GM12878 (cell line): ENCODE measurements around the gene P3H2. TPM values are rescaled to one million over a fixed set of nuclear protein-coding genes. Genes with fewer than 3 reads are reported as not detected.

Experiments
- ATAC-seq: fragments of 200-7000 bp; cut with Tn5 transposase; 3 replicates; pipeline ENCODE4 v1.9.1; 2020; ENCODE audit warnings: mild to moderate bottlenecking, moderate library complexity
- BruUV-seq: library from RNA; stranded (reverse); fragments of 400-500 nt; replicated peaks from 2 replicates; lab custom pipeline; 2021; lab: Mats Ljungman, UMichigan
- CTCF ChIA-PET: fragments of 300-600 bp; sonication (Branson Sonifier 250); formaldehyde crosslinking; extraction: SDS; loops from one replicate; lab custom pipeline; 2021; ENCODE audit warnings: inconsistent platforms; lab: Yijun Ruan, JAX
- POLR2A ChIA-PET: fragments of 350-600 bp; formaldehyde crosslinking; extraction: SDS; loops from one replicate; lab custom pipeline; 2021; ENCODE audit warnings: inconsistent platforms; lab: Charles Lee
- RAD21 ChIA-PET: fragments of 300-600 bp; sonication (Branson Sonifier 250); formaldehyde crosslinking; loops from one replicate; lab custom pipeline; 2023; ENCODE audit warnings: antibody characterized with exemption; ENCODE audit not compliant: unreplicated experiment; lab: Charles Lee
- SMC1A ChIA-PET: fragments of 300-600 bp; sonication (Branson Sonifier 250); formaldehyde crosslinking; loops from one replicate; lab custom pipeline; 2023; ENCODE audit not compliant: unreplicated experiment, uncharacterized antibody; lab: Charles Lee
- DNase-seq: peaks from one replicate; pipeline ENCODE4 v3.0.0-alpha.2; 2011; ENCODE audit warnings: low read depth, low spot score
- FAIRE-seq: peaks from 3 replicates; lab custom pipeline; 2011; peaks lifted over from hg19 to GRCh38; lab: Jason Lieb, UNC
- H2AFZ ChIP-seq: 2 replicates; pipeline ENCODE4 v1.6.0; 2011; ENCODE audit warnings: low read depth, low read length, control low read depth; ENCODE audit not compliant: control insufficient read depth
- H3K27ac ChIP-seq: 2 replicates; pipeline ENCODE4 v1.5.1; 2011; ENCODE audit warnings: control low read depth; ENCODE audit not compliant: control insufficient read depth, insufficient read depth
- H3K27me3 ChIP-seq, 2 experiments: replicated peaks in 1 of 2; 2 replicates each; pipeline versions ENCODE4 v1.6.0 to v1.6.1; 2011; ENCODE audit warnings: low read length in 1 of 2; ENCODE audit not compliant: control insufficient read depth in 2 of 2, insufficient read depth in 2 of 2
- H3K36me3 ChIP-seq, 2 experiments: 2 replicates each; pipeline ENCODE4 v1.5.1; 2011; ENCODE audit warnings: low read length in 1 of 2; ENCODE audit not compliant: control insufficient read depth in 2 of 2, insufficient read depth in 2 of 2
- H3K4me1 ChIP-seq: 2 replicates; pipeline ENCODE4 v1.6.1; 2011; ENCODE audit warnings: mild to moderate bottlenecking, low read length, moderate library complexity, mixed read lengths; ENCODE audit not compliant: control insufficient read depth, insufficient read depth
- H3K4me2 ChIP-seq: 2 replicates; pipeline ENCODE4 v1.6.0; 2011; ENCODE audit warnings: control low read depth; ENCODE audit not compliant: control insufficient read depth, insufficient read depth
- H3K4me3 ChIP-seq: fragments of 200-600 bp; sonication (generic); 2 replicates; pipeline ENCODE4 v1.5.1; 2016
- H3K79me2 ChIP-seq: 2 replicates; pipeline ENCODE4 v1.6.0; 2011; ENCODE audit warnings: low read length; ENCODE audit not compliant: control insufficient read depth, insufficient read depth
- H3K9ac ChIP-seq: 2 replicates; pipeline ENCODE4 v1.8.0; 2011; ENCODE audit warnings: low read length, control low read depth, mixed read lengths; ENCODE audit not compliant: control insufficient read depth, insufficient read depth
- H3K9me3 ChIP-seq: replicated peaks from 3 replicates; pipeline ENCODE4 v1.5.1; 2011; ENCODE audit warnings: mild to moderate bottlenecking, low read length; ENCODE audit not compliant: control insufficient read depth, insufficient read depth
- H4K20me1 ChIP-seq: 2 replicates; pipeline ENCODE4 v1.6.0; 2011; ENCODE audit not compliant: control insufficient read depth, insufficient read depth
- BACH1 ChIP-seq: fragments of 450-650 bp; IDR thresholded peaks from 2 replicates; pipeline ENCODE4 v1.6.1; 2017; ENCODE audit warnings: mild to moderate bottlenecking, borderline replicate concordance
- CHD1 ChIP-seq: IDR thresholded peaks from 2 replicates; pipeline ENCODE4 v1.6.1; 2012; ENCODE audit warnings: low read depth, low read length, improper control_type of control experiment
- EED ChIP-seq: sonication (generic); IDR thresholded peaks from 2 replicates; pipeline ENCODE4 v1.6.1; 2016; ENCODE audit warnings: antibody characterized with exemption, low read depth
- EZH2 ChIP-seq: IDR thresholded peaks from 2 replicates; pipeline ENCODE4 v1.6.1; 2012; ENCODE audit warnings: low read depth, mild to moderate bottlenecking, control low read depth, inconsistent platforms, low read length, borderline replicate concordance; ENCODE audit not compliant: control insufficient read depth
- IKZF1 ChIP-seq: fragments of 450-650 bp; conservative IDR thresholded peaks from 2 replicates; pipeline ENCODE4 v1.6.1; 2017; ENCODE audit warnings: antibody characterized with exemption, mild to moderate bottlenecking
- NR2C1 ChIP-seq: fragments of 450-650 bp; IDR thresholded peaks from 2 replicates; pipeline ENCODE4 v1.6.1; 2017; ENCODE audit warnings: antibody characterized with exemption, mild to moderate bottlenecking, moderate library complexity
- NR2C2 ChIP-seq: IDR thresholded peaks from 2 replicates; pipeline ENCODE4 v1.6.1; 2011; ENCODE audit warnings: borderline replicate concordance, low read depth; ENCODE audit not compliant: control insufficient read depth, insufficient read length
- NR2F1 ChIP-seq: fragments of 450-650 bp; conservative IDR thresholded peaks from 2 replicates; pipeline ENCODE4 v1.6.1; 2017; ENCODE audit warnings: mild to moderate bottlenecking
- POLR2AphosphoS2 ChIP-seq: IDR thresholded peaks from 2 replicates; pipeline ENCODE4 v1.6.1; 2011; ENCODE audit warnings: low read depth, mild to moderate bottlenecking, low read length, improper control_type of control experiment, moderate library complexity
- RBBP5 ChIP-seq: fragments of 200-600 bp; sonication (generic); conservative IDR thresholded peaks from 2 replicates; pipeline ENCODE4 v1.6.1; 2016
- SMAD1 ChIP-seq: fragments of 450-650 bp; IDR thresholded peaks from 2 replicates; pipeline ENCODE4 v1.6.1; 2018; ENCODE audit warnings: mild to moderate bottlenecking, low read depth; ENCODE audit not compliant: partially characterized antibody
- SMAD5 ChIP-seq: IDR thresholded peaks from 2 replicates; pipeline ENCODE4 v1.6.1; 2016; ENCODE audit warnings: antibody characterized with exemption, low read depth
- STAT1 ChIP-seq: fragments of 450-650 bp; conservative IDR thresholded peaks from 2 replicates; pipeline ENCODE4 v1.6.1; 2014; ENCODE audit warnings: antibody characterized with exemption, mild to moderate bottlenecking
- SUZ12 ChIP-seq: fragments of 200-600 bp; sonication (generic); IDR thresholded peaks from one replicate; pipeline ENCODE4 v1.6.1; 2018; ENCODE audit warnings: antibody characterized with exemption, mild to moderate bottlenecking; ENCODE audit not compliant: unreplicated experiment
- WGBS: methylation state at CpG from one replicate; pipeline ENCODE4 v1.1.6; 2016; ENCODE audit warnings: low lambda C conversion rate; ENCODE audit not compliant: insufficient replicate concordance, insufficient coverage; ENCODE audit errors: missing lambda C conversion rate; 5-methylcytosine and 5-hydroxymethylcytosine counted together
- in situ Hi-C: fragments of 300-500 bp; cut with MboI; formaldehyde crosslinking; loops from 9 replicates; pipeline ENCODE4 v1.14.3; 2018; ENCODE audit warnings: mixed read lengths
- intact Hi-C: fragments of 100-400 bp; cut with micrococcal nuclease; formaldehyde crosslinking; loops from one replicate; pipeline ENCODE4 v1.14.2; 2022; ENCODE audit not compliant: unreplicated experiment
- polyA plus RNA-seq, 11 experiments: library from polyadenylated mRNA; depleted of rRNA in 4 of 11; unstranded in 6 of 11; stranded (reverse) in 5 of 11; fragments of >200 nt; fragmentation: Nextera tagmentation in 4 of 11; fragmentation: Illumina TruSeq in 1 of 11; extraction: Ambion mirVana in 4 of 11; extraction: Trizol in 1 of 11; gene quantifications; 1 replicate in 1 of 11; 2 replicates in 10 of 11; pipeline versions ENCODE4 v1.2.1 to v1.2.3, GENCODE V29; 2011 to 2016; ENCODE audit warnings: inconsistent platforms in 2 of 11, missing spikeins in 2 of 11, low read depth in 1 of 11
- total RNA-seq, 4 experiments: library from RNA; depleted of rRNA in 3 of 4; stranded (reverse); fragments of >200 nt in 3 of 4; fragmentation: Illumina TruSeq in 1 of 4; extraction: Trizol in 1 of 4; gene quantifications; 2 replicates each; pipeline versions ENCODE4 v1.2.1 to v1.2.3, GENCODE V29; 2013 to 2021
- TF ChIP-seq, protein P1 (sequence below): fragments of 150-350 bp; IDR thresholded peaks from 2 replicates; pipeline ENCODE4 v1.6.1; 2014; ENCODE audit warnings: mild to moderate bottlenecking, low read depth, low read length
- TF ChIP-seq, protein P2 (sequence below): fragments of 450-650 bp; IDR thresholded peaks from 2 replicates; pipeline ENCODE4 v1.6.1; 2017; ENCODE audit warnings: antibody characterized with exemption, mild to moderate bottlenecking, moderate library complexity

Gene P3H2
- total and polyA plus RNA-seq, 10 of the 15 experiments (the other 5 are each of a cell fraction or from before 2014, with no cell fraction given) = 27.0 to 97.6 (median 83.2) TPM

DNA sequence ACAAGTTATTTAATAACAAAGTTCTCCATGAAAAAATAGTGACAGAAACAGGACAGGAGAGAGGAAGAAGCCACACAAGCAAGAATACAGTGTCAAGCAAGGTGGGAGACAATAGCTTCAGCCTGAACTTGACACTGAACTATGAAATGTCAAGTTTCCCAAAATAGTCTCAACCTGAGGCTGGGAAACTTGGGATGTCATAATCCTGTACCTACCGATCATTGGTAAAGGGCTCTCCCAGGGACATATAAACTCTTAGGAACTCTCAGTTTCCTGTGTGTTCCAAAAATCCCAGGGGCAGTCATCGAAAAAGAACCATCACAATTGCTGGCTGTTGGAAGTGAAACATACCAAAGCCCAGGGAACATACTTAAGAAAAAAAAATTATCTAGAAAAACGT lies 211.6 kb downstream of the P3H2 start:
- Histone ChIP-seq H3K27me3 (no peaks in the 10 kb centered on the region), H3K4me3 (no peak overlapping the region), H2AFZ (no peak overlapping the region), H3K4me1 (no peaks in the 10 kb centered on the region), H3K27ac (no peak overlapping the region), H3K4me2 (no peak overlapping the region), H3K9me3 (no peaks in the 10 kb centered on the region), H4K20me1 (no peaks in the 10 kb centered on the region), H3K9ac (no peak overlapping the region), H3K79me2 (no peaks in the 10 kb centered on the region), H3K36me3 (no peaks in the 10 kb centered on the region)
- intact Hi-C loops = no loop called here
- ChIA-PET POLR2A (no interaction called here), SMC1A (no interaction called here), RAD21 (no interaction called here), CTCF (no interaction called here)
- in situ Hi-C loops = no loop called here
- no peak for TF ChIP-seq NR2C1
- FAIRE-seq = no peak
- 44% methylated on average over 3 of the region's 3 CpGs for WGBS
- BruUV-seq = no TSS peak
- no peak for ATAC-seq
- no peak for DNase-seq

DNA sequence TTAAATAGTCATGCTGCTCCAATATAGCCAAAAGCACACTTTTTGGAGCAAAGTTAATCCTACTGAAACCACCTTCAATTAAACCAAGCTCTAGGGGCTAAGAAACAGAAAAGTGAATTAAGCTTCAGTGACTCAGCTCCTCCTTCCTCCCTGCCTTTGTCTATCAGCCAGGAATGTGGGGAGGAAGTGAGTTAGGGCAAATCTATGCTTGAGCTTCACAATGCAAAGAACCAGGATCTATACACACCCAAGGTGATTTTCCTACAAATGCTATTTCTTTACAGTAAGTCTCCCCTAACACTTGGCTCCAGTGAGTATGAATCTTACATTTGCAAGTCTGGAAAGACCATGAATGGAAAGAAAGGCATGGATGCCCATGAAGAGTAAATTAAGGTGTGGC lies 212.1 kb downstream of the P3H2 start:
- ChIA-PET POLR2A (no interaction called here), RAD21 (no interaction called here), SMC1A (interaction anchor here (1.8 kb wide), 1 partner anchor 12 kb away, joined by 6 read pairs; no protein-coding TSS in a partner anchor), CTCF (no interaction called here)
- Histone ChIP-seq H3K27ac (no peak overlapping the region), H3K9me3 (no peaks in the 10 kb centered on the region), H3K27me3 (no peaks in the 10 kb centered on the region), H4K20me1 (no peaks in the 10 kb centered on the region), H3K9ac (no peak overlapping the region), H3K4me3 (no peak overlapping the region), H2AFZ (no peak overlapping the region; the same call in 1 of the 2 replicates), H3K79me2 (no peaks in the 10 kb centered on the region), H3K36me3 (no peaks in the 10 kb centered on the region), H3K4me1 (no peaks in the 10 kb centered on the region), H3K4me2 (no peak overlapping the region)
- intact Hi-C loops (no loop called here), in situ Hi-C loops (no loop called here)
- FAIRE-seq (no peak), ATAC-seq (no peak), DNase-seq (no peak)
- BruUV-seq = no TSS peak
- TF ChIP-seq SMAD5 (no peak), EED (no peak), SUZ12 (no peak), POLR2AphosphoS2 (no peak), STAT1 (no peak), BACH1 (no peak), IKZF1 (no peak), EZH2 (no peak), CHD1 (no peak), RBBP5 (no peak), SMAD1 (no peak), NR2F1 (no peak), NR2C2 (no peak)
- TF ChIP-seq, protein P1, sequence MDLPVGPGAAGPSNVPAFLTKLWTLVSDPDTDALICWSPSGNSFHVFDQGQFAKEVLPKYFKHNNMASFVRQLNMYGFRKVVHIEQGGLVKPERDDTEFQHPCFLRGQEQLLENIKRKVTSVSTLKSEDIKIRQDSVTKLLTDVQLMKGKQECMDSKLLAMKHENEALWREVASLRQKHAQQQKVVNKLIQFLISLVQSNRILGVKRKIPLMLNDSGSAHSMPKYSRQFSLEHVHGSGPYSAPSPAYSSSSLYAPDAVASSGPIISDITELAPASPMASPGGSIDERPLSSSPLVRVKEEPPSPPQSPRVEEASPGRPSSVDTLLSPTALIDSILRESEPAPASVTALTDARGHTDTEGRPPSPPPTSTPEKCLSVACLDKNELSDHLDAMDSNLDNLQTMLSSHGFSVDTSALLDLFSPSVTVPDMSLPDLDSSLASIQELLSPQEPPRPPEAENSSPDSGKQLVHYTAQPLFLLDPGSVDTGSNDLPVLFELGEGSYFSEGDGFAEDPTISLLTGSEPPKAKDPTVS = no peak
- TF ChIP-seq, protein P2, sequence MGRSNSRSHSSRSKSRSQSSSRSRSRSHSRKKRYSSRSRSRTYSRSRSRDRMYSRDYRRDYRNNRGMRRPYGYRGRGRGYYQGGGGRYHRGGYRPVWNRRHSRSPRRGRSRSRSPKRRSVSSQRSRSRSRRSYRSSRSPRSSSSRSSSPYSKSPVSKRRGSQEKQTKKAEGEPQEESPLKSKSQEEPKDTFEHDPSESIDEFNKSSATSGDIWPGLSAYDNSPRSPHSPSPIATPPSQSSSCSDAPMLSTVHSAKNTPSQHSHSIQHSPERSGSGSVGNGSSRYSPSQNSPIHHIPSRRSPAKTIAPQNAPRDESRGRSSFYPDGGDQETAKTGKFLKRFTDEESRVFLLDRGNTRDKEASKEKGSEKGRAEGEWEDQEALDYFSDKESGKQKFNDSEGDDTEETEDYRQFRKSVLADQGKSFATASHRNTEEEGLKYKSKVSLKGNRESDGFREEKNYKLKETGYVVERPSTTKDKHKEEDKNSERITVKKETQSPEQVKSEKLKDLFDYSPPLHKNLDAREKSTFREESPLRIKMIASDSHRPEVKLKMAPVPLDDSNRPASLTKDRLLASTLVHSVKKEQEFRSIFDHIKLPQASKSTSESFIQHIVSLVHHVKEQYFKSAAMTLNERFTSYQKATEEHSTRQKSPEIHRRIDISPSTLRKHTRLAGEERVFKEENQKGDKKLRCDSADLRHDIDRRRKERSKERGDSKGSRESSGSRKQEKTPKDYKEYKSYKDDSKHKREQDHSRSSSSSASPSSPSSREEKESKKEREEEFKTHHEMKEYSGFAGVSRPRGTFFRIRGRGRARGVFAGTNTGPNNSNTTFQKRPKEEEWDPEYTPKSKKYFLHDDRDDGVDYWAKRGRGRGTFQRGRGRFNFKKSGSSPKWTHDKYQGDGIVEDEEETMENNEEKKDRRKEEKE = no peak
